GM19099 (cell line): ENCODE results near the gene SLAMF7.

Experiments used
- POLR2A ChIP-seq: IDR thresholded peaks from 3 replicates; pipeline ENCODE4 v1.6.1; 2011; ENCODE audit warnings: low read depth; ENCODE audit not compliant: insufficient read length; ENCODE audit errors: extremely low read depth

Gene SLAMF7

DNA sequence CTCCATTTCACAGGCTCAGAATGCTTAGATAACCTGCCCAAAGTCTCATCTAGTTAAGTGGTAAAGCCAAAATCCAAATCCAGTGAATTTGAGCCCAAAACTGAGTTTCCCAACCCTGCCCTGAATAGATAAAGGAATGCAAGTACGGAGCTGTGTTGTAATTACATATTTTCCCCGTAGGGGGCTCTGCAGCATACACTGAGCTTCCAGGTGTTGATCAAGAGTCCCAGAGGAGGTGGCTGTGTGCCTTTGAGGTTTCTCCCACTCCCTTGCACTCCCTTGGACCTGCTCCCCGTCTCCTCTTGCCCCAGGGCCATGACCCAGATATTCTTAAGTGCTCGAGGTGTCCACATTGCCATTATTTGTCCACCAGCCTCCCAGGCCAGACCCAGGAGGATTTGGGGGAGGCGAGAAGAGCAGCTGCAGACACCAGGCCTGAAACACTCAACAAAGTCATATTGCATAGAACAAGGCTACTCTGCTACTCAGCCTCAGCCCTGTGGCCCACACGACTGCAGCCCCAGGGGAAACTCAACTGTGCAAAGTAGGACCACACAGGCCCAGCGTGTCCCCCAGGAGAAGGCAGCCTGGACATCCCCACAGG is 38.5 kb downstream of the SLAMF7 start:
- TF ChIP-seq POLR2A = no peak

DNA sequence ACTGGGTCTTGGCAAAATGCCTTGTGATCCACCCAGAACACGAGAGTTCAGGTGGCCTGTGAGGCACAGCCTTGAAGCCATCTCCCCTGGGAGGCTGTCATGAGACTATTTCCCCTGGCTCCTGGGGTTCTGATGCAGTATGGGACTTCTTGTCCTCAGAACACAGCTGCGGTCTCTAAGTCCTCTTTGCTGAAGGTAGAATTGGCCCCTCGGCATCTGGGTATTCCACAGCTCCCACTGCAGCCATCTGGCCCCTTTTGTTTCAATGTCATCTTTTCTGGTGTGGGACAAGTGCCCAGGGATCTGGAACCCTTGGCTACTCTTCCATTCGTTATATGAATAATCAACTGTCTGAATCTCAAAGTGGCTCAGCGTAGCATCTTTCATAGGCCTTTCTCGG is 39.9 kb downstream of the SLAMF7 start:
- TF ChIP-seq POLR2A = no peak

DNA sequence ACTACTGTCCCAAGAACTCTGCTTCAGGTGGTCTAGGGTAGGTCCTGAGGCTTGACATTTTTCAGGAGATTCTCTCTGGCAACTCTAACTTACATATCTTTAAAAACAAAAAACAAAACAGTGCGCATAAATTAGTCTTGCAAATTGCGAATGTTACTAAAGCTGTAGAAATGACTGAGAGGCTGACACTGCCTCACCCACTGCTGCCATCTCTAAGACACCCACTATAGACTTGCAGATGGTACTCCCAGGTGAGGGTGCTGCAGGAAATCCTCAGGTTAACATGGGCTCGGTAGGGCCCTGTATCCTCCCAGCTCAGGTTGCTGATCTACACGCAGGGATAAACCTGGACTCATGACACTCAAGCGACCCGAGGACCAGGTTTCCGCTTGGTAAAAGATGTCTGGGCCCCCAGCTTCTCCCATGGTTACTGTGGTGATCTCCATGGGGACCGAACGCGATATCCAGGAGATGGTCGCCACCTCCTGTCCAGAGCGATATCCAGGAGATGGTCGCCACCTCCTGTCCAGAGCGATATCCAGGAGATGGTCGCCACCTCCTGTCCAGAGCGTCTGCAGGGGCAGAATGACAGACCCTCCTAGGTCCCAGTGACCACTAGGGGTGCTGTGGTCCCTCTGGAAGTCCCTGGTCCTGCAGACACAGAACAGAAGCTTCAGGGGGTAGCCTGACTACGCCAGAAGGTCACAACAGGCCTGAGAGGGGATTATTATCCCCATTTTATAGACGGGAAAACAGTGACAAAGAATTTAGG is 40.8 kb downstream of the SLAMF7 start:
- TF ChIP-seq POLR2A = no peak

DNA sequence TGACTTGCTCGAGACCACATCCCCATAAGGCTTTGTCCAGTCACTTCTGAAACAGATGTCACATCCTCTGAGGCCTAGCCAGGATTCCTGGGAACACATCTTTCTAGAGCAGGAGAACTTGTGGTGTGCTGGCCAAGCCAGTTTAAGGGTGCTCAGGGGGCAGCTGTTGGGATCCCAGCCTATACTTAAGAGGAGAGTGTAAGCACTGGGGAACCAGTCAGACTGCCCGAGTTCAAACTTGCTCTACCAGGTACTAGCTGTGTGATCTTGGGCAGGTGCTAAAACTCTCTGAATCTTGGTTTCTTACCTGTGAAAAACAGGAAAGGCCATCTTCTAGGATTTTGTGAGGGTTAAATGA is 41.3 kb downstream of the SLAMF7 start:
- TF ChIP-seq POLR2A = no peak

DNA sequence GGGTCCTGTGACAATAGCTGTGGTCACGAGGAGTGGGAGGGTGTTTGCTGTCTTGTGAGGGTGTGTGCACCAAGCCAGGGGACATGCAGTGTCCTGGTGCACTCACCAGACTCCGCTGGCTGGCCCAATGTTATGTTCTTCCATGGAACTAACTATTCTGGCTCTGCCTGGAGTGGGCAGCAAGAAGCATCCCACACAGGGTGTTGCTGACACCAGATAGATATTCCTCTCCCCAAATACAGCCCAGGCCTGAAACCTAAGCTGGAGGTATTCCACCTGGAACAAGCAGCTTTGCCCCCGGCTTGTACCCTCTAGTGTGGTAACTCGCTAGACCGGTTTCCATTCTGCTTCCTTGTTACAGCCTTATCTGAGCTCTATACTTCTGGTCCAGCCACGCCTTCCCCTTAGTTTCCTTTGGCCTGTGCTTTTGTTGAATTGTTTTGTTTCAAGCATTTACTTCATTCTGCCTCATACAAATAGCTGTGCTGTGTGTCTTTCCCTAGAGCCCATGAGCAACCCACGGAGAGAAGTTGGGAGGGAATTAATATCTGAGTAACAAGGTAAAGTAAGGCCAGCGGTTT is 42.2 kb downstream of the SLAMF7 start:
- no peak for TF ChIP-seq POLR2A

DNA sequence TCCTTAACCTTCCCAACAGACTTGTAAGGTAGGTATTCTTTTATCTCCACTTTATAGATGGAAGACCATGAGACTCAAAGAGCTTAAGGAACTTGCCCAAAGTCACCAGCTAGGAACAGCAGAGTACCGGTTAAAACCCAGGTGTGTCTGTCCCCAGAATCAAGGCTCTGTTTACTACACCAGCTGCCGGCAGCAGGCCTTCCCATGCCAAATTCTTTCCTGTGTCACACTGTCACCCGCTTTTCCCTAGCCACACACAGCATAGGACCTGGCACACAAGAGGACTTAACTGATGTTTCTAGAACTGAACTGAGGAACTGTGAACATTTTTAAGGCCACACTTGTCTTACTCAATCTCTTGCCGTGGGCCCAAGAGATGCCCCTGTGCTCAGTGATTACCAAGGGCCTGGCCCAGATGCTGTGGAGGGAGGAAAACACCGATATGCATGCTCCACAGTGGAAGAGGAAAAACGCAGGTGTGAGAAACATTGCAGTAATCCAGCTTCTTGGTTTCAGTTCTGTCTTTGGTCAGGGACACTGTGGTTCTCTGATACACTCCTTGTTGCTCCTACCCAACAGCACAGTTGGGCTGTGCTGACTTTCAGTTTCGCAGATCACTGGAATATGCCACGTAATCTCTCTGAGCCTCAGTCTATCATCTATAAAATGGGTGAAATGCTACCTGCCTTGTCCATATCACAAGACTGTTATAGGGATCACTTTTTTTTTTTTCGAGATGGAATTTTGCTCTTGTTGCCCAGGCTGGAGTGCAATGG is 43.1 kb downstream of the SLAMF7 start:
- no peak for TF ChIP-seq POLR2A

DNA sequence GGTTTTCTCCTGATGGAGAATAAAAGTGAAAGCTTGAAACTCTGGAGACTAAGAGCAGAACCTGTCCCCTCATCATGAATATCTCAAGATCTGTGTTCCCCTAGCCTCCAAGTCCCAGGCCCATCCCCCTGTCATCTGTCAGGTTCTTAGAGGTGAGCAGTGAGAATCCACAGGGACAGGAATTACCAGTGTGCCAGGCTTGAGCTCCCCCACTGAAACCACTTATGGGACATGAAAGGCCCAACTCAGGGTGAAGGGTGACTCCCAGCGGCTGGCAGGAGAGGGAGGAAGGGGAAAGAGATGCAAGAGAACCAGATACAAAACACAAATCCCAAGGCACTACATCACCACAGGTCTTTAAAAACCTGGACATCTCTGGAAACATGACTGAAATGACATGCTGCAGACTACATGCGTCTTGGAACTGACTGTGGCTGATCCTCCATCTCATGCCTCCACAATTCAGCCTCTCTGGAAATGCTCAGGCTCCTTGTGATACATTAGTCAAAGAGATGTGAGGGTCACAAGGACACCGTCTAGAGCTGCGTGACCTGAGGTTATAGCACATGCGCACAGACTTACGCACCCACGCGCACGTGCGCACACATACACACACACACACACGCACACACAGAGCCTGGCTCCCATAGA is 50.1 kb downstream of the SLAMF7 start:
- TF ChIP-seq POLR2A = no peak

DNA sequence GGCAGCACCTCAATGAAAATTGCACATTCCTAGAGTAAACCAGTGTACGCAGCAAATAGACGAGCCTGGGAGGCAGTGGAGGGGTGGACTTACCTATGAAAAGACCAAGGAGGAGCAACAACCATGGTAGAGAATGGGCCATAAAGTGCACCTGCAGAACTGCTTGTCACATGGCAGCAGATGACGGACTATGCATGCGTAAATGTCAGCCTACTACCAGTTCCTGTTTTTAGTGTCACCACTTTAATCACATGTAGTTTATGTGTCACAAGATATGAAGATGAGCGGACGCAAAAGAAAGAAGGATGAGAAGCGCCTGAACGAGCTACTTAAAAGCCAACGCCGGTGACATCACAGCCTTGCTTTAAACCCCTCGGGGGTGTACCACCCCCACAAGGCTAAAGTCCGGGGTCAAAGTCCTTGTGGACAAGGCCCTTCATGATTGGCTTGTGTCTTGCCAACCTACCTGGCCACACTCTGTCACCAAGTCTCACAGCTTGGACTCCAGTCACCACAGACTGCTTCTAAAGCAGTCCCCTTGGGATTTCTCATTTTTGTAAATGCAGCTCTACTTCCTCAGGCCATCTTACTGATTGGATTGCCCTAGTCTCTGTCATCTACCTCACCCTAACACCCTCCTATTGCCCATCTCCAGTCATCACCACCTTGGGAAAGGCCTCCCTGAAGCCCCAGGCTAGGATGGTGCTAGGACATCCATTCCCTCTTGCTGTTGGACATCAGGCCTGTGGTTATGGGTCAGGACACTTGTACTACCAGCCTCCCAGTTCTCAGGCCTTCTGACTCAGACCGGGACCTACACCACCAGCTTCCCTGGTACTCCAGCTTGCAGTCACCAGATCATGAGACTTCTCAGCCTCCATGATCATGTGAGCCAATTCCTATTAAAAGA is 50.9 kb downstream of the SLAMF7 start:
- peak; percentile 33 for TF ChIP-seq POLR2A

DNA sequence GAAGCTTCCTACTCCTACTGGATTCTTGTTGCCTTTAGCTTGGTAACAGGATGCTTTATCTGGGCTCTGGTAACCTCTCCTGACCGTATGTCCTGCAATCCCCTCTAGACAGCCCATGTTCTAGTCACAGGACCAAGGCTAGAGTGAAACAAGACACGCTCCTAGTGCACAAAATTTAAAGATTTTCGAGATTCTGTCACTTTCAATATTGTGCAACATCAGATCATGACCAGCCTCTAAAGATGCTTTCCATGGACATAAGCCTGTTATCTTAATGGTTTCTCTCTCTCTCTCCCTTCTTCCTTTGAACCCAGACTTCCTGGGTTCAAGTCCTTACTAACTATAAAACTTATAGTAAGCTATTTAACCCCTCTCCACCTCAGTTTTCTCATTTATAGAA is 55.3 kb downstream of the SLAMF7 start:
- TF ChIP-seq POLR2A = no peak

DNA sequence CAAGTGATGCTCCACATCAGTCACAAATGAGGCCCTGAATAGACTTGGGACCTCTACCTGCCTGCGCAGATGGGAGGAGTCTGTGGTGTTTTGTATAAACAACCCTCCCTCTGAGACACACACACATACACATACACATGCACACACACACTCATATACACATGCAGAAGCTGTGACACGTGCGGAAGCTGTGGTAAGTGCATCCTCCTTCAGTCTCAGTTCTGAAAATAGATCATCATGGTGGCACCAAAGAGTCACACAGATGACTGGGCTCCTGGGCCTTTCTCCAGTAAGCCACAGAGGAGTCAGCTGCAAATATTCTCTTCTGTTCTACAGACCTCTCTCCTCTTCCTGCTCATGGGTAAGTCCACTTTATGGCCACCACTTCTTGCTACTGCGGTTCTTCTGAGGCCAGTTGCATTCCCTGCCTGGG is 56.9 kb downstream of the SLAMF7 start, which contains the start of gene LY9:
Gene LY9 (plus strand): TSS at position 224 of the 433 bp plus-strand sequence. CDS start 14 bp downstream, at position 238.
- peak; percentile 47 for TF ChIP-seq POLR2A

DNA sequence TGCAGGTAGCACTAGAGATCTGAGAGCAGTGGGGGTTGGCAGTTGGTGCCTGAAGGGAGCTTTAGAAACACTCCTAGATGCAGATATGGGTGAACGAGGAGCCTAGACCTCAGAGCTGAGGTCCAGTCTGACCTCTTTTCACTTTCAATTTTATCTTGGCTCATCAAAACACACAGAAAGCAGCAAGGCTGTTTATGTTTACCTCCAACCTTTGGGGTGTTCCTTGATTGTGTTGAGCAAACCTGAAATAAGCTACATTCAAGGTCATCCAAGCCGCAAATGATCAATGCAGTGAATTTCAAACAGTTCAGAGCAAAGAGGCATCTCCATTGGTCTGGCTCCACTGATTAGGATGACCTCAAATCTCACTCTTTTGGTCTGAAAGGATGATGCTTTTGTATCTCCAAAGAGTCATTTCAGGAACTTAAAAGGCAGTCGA is 58.2 kb downstream of the SLAMF7 start:
- TF ChIP-seq POLR2A = no peak

DNA sequence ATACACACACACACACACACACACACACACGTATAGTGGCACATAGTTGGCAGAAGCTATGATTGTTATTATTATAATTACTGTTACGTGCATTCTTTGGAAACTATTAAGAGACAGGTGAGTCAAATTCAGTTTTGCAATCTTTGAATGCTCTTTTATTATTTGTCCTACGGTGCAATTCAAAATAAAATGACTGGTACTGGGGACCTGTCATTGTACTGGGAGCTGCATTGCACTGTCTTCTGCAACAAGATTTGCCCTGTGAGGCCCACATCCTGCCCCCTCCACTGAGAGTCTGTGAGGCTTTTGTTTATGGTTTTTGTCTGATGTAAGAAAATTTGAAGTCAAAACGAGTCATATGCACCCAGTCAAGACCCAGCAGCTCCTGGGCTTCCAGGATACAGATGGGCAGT is 58.8 kb downstream of the SLAMF7 start:
- no peak for TF ChIP-seq POLR2A

DNA sequence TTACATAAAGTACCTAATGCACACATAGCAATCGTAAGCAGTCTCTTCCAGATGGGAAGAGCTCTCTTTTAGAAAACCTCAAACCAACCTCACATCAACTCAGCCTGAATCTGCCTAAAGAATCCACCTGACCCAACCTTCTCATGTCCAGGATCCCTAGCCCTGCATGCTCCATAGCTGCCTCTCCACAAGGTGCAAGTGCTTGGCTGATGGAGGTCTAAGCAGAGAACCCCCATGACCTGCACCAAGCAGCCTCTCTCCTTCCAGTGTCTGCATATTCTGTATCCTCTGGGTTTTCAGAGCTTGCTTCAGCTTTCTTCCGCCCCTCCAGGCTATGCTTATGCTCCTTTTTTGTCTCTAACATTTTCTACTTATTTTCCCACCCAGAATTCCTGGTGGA is 59.4 kb downstream of the SLAMF7 start:
- no peak for TF ChIP-seq POLR2A

DNA sequence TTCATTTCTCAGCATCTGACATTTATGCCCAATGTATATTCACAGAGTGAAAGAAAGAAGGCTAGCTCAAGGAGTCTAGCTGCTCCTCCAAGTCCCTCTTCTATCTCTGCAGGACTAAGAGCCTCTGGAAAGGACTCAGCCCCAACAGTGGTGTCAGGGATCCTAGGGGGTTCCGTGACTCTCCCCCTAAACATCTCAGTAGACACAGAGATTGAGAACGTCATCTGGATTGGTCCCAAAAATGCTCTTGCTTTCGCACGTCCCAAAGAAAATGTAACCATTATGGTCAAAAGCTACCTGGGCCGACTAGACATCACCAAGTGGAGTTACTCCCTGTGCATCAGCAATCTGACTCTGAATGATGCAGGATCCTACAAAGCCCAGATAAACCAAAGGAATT is 60.6 kb downstream of the SLAMF7 start:
- no peak for TF ChIP-seq POLR2A

DNA sequence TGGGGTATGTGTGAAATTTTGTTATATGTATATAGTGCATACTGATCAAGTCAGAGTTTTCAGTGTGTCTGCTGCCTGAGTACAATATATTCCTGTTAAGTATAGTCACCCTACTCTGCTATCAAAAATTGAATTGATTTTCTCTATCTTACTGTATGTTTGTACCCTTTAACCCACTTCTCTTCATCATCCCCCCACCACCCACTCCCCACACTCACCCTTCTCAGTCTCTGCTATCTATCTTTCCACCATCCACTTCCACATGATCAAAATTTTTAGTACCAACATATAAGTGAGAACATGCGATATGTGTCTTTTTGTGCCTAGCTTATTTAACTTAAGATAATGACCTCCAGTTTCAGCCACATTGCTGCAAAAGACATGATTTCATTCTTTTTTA is 61.1 kb downstream of the SLAMF7 start:
- TF ChIP-seq POLR2A = no peak
